GM18519 (cell line): ENCODE measurements around the gene CAMK1D.
"Not testable (repeated sequence)": the region's sequence is repeated elsewhere in the genome, so short reads cannot be mapped to it uniquely, and the experiment has no call there.

Source experiments
- ATAC-seq: cut with Tn5 transposase; IDR thresholded peaks from one replicate; pipeline ENCODE4 v1.9.1; 2021; ENCODE audit warnings: mild to moderate bottlenecking, moderate library complexity; ENCODE audit not compliant: unreplicated experiment, low FRiP score

The CAMK1D gene

DNA sequence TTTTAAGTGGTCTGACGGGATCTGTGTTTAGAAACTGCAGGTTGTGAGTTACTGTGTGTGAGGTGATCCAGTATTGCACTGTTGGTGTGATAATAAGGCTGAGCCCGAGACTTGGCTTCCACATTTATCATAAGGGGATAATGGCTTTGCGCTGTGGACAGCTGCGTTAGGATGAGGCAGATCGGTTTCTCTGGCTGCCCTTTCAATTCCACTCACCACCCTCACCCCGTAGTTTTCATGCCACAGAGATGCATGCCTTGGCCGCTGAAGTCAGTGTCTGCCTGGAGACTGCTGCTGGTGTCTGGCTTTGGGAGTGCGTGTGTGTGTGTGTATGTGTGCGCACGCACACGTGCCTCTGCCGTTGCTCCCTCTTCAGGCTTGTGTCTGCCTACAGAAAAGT is 379.1 kb downstream of the CAMK1D start:
- no peak for ATAC-seq

DNA sequence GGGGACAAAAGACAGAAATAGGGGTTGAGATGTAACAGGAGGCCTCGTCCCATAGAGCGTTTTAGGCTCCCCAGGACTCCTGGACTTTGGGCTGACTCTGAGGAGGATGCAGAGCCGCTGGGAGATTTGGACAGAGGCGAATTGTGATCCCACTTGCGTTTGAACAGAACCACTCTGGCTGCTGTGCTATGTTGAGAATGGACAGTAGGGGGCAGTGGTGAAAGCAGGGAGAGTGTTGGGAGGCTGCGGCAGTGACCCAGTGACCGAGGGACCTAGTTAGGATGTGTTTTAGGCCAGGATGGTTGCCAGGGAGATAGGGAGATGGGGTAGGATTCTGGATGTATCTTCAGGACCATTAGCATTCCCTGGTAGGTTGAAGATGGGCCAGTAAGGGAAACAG is 380.5 kb downstream of the CAMK1D start:
- no peak for ATAC-seq

DNA sequence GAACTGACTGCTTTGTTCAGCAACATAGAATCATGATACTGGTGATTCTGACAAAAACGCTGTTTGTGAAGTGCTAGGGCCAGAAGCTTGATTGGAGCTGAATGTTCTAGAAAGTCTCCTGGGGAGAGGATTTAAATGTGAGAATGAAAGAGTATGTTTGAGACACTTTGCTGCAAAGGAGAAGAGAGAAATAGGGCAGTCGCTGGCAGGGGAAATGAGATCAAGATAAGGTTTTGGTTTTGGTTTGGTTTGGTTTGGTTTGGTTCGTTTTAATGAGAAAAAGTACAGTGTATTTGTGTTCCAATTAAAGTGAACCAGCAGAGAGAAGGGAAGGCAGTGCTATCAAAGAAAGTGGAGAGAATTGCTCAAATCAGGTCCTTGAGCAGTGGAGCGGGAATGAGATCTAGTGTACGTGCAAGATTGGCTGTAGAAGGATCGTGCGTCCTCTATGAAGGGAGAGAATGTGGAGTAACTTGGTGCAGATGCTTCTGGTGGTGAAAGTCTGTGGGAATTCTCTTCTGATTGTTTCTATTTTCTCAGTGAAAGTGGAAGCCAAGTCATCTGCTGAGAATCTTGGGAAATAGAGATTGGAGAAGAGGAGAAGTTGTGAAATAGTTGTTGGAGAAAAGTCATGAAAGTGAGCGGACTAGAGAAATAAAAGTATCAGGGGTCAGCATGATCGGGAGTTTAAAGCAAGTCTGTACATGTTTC is 381.6 kb downstream of the CAMK1D start:
- ATAC-seq = no peak

DNA sequence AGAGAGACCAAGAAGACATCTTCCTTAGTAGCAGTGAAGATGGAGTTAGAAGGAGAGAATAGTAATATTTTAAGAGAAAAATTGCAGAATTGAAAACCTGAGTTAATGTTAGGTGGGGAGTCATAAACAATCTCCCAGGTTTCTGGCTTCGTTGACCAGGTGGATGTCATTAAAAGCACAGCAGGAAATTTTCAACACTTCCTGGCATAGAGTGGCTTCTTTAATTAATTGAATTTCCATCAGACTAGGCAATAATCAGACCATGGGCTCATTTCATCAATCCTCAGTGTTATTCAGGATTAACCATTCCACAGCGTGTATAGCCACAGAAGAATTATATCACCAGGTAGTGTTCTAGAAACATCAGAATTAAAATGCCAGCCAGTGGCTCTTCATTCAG is 383.9 kb downstream of the CAMK1D start:
- ATAC-seq = no peak

DNA sequence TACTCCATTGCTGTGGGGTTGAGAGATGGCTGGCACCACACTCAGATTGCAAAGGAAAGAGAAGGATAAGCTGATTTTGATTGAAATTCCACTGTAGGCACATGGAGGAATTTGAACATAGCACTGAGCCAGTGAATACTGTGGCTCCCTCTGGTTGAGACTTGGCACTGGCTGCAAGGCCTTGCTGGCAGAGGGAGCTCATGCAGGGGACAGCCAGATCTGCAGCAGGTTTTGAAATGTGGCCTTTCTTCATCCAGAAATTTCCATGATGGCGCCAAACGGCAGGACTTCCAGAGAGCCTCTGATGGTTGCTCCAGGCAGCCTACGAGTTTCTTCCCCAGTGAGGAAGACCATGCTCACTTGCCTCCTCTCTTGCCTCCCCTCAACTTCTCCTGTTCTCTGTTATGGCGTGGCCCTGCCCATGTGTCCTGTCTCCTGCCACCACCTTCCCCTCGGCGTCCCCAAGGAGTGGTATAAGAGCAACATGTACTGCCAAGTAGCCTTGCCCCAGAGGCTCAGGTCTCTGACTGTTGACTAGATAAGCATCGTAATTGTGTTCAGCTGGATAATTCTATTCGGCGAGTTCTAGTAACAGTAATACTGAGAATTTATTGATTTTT is 386.6 kb downstream of the CAMK1D start:
- no peak for ATAC-seq

DNA sequence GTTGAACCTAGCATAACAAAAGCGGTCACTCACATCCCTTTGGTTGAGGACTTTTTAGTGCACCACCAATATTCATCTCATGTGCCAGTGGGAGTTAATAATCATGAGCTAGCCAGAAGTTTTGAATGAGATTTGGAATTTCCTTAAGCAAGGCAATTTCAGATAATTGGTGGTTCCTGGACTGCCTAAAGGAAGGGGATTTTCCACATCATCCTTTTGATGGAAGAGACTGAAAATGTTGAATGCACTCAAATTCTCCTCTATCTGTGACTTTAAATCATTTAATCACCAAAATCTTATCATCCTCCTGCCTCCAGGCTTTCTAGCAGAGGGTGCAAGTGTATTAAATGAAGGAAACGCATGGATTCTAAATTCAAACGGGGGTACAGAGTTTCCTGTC is 391.5 kb downstream of the CAMK1D start:
- no peak for ATAC-seq

DNA sequence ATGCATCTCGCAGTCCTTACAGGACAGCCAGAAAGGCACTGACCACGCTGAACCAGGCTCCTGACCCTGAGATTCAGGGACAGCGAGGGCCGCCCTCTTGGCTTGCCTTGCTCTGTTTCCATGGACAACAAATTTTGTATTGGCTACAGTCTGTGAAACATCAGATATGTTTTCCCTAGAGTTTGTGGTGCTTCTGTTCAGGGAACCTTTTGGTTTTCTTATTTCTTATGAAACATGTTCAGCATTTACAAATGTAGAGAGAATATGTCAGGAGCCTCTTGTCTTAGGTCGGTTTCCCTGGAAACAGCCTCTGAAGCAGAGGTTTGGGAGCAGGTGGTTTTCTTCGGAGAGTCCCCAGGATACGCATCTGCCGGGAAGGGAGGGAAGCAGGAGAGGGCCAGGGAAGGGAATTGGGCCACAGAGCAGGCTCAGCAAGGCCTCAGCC is 392.0 kb downstream of the CAMK1D start:
- no peak for ATAC-seq

DNA sequence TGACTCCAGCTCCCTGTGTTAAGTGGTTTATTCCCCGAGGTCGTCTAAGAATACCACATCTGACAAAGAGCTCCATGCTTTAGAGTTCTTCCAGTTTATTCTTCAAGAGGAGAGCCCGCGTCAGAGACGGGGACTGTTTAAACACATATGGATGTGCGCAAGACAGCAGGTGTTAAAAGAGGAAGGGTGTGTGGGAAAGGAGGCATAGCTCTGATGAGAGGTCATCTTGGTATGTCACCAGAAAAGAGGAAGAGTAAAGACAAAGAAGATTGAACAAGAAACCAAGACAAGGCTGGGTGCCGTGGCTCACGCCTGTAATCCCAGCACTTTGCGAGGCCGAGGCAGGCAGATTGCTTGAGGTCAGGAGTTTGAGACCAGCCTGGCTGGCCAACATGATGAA is 393.4 kb downstream of the CAMK1D start:
- no peak for ATAC-seq

DNA sequence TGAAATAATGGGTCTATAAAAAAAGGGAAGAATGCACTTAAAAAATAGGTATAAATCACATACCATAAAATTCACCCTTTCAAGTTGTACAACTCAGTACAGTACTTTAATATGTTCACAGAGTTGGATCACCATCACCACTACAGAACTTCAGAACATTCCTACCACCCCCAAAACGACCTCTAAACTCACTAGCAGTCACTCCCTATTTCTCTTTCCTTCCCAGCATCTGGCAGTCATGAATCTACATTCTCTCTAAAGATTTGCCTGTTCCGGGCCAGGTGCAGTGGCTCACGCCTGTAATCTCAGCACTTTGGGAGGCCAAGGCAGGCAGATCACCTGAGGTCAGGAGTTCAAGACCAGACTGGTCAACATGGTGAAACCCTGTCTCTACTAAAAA is 394.1 kb downstream of the CAMK1D start:
- ATAC-seq = not testable (repeated sequence)

DNA sequence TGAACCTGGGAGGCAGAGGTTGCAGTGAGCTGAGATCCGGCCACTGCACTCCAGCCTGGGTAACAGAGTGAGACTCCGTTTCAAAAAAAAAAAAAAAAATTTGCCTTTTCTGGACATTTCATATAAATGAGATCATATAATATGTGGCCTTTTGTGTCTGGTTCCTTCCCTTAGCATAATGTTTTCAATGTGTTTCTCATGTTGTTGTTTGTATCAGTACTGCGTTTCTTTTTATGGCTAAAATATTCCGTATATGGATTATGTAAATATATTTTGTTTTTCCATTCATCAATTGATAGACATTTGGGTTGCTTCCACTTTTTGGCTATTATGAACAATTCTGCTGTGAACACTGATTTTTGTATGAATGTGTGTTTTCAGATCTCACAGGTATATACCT is 394.6 kb downstream of the CAMK1D start:
- no peak for ATAC-seq

DNA sequence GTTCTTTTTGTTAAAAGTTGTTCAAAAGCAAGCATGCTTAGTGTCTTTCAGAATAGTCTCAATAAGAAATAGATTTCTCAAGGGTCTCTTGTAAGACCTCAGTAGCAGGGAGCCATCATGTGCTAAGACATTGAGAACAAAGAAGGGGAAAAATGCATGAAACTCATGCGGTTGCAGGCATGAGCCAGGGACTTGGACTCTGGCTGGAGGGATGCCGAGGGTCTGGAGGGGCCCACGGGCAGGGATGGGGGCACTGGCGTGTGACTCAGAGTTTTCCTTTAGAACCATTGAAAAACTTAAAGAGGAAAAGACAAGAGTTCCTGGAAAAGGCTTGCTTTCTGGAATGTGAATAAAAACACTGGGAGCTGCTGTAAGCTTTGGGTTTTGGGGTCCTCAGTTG is 398.8 kb downstream of the CAMK1D start:
- ATAC-seq = no peak

DNA sequence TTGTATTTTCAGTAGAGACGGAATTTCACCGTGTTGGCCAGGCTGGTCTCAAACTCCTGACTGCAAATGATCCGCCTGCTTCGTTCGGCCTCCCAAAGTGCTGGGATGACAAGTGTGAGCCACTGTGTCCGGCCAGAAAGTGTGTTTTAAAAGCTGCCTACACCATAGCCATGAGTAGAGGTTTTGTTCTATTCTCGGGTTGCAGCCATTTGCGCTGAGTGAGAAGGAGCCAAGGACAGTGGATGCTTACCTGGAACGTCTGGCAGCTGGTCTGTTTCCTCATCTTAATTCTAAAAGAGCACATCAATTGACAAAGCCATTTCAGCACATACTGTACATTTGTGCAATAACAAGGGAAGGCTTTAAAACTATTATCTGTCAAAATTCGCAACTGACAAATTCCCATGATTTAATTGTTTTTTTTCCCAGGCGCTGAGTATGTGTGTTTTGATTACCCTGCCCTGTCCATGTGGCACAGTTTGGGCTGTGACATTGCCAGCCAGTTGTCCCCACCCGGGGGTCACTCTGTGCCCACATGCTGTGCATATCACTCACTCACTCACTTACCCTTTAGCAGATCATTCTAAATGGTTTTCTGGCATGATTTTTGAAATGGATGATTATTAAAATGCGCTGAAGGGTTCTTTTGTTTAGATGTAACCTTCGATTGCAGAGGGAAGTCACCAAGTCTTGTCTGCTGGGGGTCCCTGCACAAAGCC is 400.6 kb downstream of the CAMK1D start:
- no peak for ATAC-seq

DNA sequence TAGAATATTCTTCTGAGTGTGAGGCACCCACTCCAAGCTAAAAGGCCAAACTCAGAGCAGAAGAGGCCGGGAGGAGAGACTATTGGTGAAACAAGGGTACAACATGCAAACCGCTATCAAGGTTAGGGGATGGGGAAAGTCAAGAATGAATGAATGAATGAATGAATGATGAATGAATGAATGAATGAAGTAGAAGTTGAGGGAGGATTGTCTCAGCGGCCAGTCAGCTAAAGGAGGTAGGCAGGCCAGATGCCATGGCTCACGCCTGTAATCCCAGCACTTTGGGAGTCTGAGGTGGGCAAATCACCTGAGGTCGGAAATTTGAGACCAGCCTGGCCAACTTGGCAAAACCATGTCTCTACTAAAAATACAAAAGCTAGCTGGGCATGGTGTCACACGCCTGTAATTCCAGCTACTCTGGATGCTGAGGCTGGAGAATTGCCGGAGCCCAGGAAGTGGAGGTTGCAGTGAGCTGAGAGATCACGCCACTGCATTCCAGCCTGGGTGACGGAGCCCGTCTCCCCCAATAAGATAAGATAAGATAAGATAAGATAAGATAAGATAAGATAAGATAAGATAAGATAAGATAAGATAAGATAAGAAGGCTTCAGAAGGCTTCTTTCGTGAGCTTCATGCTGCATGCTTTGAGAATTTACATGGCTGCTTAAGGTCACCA is 401.3 kb downstream of the CAMK1D start:
- ATAC-seq = no peak

DNA sequence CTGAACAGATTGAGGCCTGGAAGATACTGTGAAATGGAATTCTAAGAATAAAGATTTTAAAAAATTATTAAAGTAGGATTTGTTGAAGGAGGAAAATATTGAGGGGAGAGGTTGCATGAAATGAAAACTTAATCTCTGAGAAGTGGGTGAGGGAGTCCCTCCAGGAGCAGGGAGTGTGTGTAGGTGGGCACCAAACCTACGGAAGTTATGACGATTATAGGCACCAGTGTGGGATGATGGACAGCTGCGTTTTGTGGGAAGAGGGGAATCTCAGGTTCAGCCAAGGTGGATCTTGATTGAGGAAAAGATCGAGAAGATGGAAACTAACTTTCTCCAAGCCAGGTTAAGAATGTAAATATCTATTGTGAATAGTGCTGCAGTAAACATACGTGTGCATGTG is 405.7 kb downstream of the CAMK1D start:
- ATAC-seq = no peak

DNA sequence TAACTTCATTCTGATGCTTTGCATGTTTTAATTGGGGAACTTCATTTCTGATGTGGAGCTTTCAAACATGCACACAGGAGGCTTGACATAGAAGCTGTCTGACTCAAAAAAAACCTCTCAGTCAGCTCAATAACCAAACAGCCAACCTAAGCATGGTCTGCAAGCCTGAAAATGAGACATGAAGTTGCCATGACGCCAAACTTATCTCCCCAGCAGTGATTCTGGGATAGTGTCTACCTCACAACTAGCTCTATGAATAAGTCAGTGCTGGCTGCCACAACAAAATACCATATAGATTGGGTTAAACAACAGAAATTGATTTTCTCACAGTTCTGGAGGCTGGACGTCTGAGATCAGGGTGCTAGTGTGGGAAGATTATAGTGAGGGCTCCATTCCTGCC is 408.0 kb downstream of the CAMK1D start:
- ATAC-seq = no peak

DNA sequence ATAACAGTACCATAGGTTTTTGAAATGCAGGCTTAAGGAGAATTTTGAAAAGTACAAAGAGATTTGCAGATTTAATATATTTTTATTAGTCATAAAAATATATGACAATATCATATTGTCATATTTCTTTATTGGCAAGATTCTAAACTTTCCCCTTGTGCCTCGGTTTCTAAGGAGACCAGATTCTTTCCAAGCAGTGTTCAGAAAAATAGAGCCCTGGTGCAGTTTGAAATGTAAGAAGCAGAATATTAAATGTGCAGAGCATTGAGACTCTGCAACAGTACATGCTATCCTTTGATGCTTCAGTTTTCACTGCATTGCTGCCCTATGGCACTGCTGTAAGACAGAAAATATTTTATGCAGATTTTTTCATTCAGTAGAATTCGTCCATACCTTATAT is 408.9 kb downstream of the CAMK1D start:
- no peak for ATAC-seq

DNA sequence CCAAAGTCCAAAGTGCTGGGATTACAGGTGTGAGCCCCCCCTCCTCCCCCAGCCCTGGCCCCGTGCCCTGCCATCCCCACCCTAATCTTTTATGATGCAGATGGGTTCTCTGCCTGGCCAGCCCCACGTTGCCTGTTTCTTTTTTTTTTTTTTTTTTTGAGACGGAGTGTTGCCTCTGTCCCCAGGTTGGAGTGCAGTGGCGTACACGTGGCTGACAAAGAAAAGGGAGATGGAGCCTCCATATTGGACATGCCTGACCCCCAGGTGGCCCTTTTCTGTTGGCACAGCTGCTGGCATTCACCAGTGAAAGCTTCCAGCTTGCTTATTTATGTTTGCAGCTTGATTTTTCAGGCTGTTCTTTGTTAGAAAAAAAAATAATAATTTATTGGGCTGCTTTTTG is 416.9 kb downstream of the CAMK1D start:
- ATAC-seq = no peak

DNA sequence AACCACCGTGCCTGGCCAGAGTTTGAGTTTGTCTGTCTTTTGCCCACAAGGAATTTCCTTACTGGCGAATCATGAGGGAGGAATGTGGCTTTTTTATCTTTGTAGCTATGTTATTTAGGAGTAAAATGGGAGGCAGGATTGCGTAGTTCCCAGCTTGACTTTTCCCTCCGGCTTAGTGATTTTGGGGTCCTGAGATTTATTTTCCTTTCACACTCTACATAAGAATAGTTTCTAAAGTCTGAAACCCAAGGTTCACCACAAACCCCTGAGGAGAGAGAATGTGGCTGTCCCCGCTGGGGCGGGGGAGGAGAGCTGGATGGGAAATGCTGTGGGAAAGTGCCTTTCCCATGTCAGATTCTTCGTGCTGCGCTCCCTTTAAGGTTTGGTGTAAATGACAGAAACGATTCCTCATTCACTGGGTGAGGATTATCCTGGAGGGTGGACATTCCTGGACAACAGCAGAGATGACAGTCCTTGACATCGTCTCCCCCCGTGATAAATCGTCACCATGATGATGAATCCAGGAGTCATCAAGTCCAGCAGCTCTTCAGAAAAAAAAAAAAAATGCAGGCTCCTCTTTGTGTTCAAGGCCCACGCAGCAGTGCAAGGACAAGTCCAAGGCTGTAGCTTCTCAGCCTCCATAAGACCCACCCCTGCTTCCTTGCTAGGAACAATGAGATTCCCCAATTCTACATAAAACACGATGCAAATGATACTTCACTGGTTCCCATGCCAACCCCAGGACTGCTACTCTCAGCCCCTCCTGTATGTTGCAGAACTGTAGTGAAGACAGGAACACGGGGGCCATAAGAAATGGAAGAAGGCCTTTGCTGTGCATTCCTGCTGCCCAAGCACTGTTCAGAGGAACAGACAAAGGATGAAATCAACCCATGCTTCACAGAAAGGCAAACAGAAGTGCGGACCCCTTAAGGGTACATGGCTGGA is 419.1 kb downstream of the CAMK1D start:
- no peak for ATAC-seq

DNA sequence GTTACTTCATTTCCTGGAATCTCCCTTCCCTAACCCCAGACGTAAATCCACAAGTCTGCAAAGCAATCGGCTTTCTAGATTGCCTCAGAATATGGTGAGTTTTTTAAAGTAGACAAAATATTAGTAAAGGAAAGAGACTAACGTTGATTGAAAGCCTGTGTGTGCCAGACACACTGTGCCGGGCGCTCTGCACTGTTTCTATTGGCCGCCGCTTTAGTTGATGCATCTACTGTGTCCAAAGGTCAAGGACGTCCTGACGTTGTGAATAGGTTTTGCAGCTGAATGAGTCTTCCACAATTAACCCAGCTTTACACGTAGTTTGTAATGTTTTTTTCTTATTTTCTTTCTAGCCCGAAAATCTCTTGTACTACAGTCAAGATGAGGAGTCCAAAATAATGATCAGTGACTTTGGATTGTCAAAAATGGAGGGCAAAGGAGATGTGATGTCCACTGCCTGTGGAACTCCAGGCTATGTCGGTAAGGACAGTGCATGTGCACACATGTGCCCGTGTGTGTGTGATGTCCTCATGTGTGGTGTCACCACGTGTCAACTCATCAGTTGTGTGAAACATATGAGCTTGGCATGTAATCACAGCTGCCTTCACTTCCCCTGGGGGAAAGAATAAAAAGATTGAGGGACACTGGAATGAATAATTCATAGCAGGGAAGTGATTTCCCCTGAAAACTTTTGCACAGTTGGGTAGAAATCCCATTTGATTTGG is 420.1 kb downstream of the CAMK1D start:
- ATAC-seq = no peak
